Panc1 (cell line): ENCODE measurements around the gene LRRC47. TPM values are rescaled to one million over a fixed set of nuclear protein-coding genes. Genes with fewer than 3 reads are reported as not detected.

Source experiments
- ATAC-seq: fragments of 200-7000 bp; cut with Tn5 transposase; 2 replicates; pipeline ENCODE4 v1.9.1; 2020; ENCODE audit warnings: mild to moderate bottlenecking, moderate library complexity
- BruUV-seq: library from RNA; stranded (reverse); fragments of 400-500 nt; replicated peaks from 2 replicates; lab custom pipeline; 2021; lab: Mats Ljungman, UMichigan
- CTCF ChIA-PET: fragments of 300-600 bp; sonication (Branson Sonifier 250); formaldehyde crosslinking; loops from one replicate; lab custom pipeline; 2022; ENCODE audit warnings: antibody characterized with exemption; lab: Charles Lee
- POLR2A ChIA-PET: fragments of 300-600 bp; sonication (Branson Sonifier 250); formaldehyde crosslinking; loops from one replicate; lab custom pipeline; 2022; ENCODE audit warnings: antibody characterized with exemption; lab: Charles Lee
- DNase-seq: peaks from one replicate; pipeline ENCODE4 v3.0.0-alpha.2; 2010; ENCODE audit warnings: low read depth, low spot score
- H3K27ac ChIP-seq: 2 replicates; pipeline ENCODE4 v1.5.1; 2011; ENCODE audit warnings: mild to moderate bottlenecking, low read length, inconsistent platforms
- H3K27me3 ChIP-seq: fragments of 200-500 bp; sonication (Bioruptor generic); 2 replicates; pipeline ENCODE4 v1.6.0; 2014; ENCODE audit warnings: low read length, inconsistent platforms; ENCODE audit not compliant: control insufficient read depth, insufficient read depth
- H3K36me3 ChIP-seq: fragments of 200-500 bp; sonication (Bioruptor generic); 2 replicates; pipeline ENCODE4 v1.5.1; 2014; ENCODE audit warnings: inconsistent platforms, mild to moderate bottlenecking, low read length, moderate library complexity; ENCODE audit not compliant: control insufficient read depth, insufficient read depth
- H3K4me1 ChIP-seq: 2 replicates; pipeline ENCODE4 v1.5.1; 2011; ENCODE audit warnings: inconsistent platforms, mild to moderate bottlenecking, low read length, moderate library complexity; ENCODE audit not compliant: control insufficient read depth, insufficient read depth
- H3K4me3 ChIP-seq, 2 experiments: 2 replicates each; pipeline ENCODE4 v1.5.1; 2011 to 2012; ENCODE audit warnings: low read depth in 2 of 2, low read length in 2 of 2, mild to moderate bottlenecking in 2 of 2, inconsistent platforms in 1 of 2, moderate library complexity in 1 of 2
- H3K9me3 ChIP-seq: fragments of 200-500 bp; sonication (Bioruptor generic); 2 replicates; pipeline ENCODE4 v1.5.1; 2014; ENCODE audit warnings: low read depth, mild to moderate bottlenecking, inconsistent platforms, low read length, moderate library complexity; ENCODE audit not compliant: control insufficient read depth, insufficient read depth
- CTCF ChIP-seq: fragments of 450-650 bp; IDR thresholded peaks from 2 replicates; pipeline ENCODE4 v1.5.1; 2017; ENCODE audit warnings: mild to moderate bottlenecking
- POLR2AphosphoS5 ChIP-seq: IDR thresholded peaks from 2 replicates; pipeline ENCODE4 v1.6.1; 2012; ENCODE audit warnings: mild to moderate bottlenecking, low read depth, low read length, moderate library complexity
- REST ChIP-seq, 2 experiments: IDR thresholded peaks; 2 replicates each; pipeline ENCODE4 v1.6.1; 2011 to 2012; ENCODE audit warnings: low read depth in 2 of 2, control low read depth in 1 of 2, low read length in 1 of 2, mild to moderate bottlenecking in 1 of 2, moderate library complexity in 1 of 2; ENCODE audit not compliant: insufficient read depth in 1 of 2
- SIN3A ChIP-seq: IDR thresholded peaks from 2 replicates; pipeline ENCODE4 v1.6.1; 2012; ENCODE audit warnings: low read depth, mild to moderate bottlenecking, low read length, moderate library complexity, borderline replicate concordance; ENCODE audit not compliant: insufficient read depth
- TCF7L2 ChIP-seq: IDR thresholded peaks from 2 replicates; pipeline ENCODE4 v1.6.1; 2011; ENCODE audit warnings: mild to moderate bottlenecking, low read depth, low read length, inconsistent platforms
- in situ Hi-C: cut with HindIII; loops from 2 replicates; pipeline ENCODE4 v1.10.0; 2016; ENCODE audit warnings: low sequenced_read_pairs, low pct_unique_long_range_greater_than_20kb
- intact Hi-C: fragments of 100-400 bp; cut with micrococcal nuclease; formaldehyde crosslinking; loops from one replicate; pipeline ENCODE4 v1.10.0; 2022; ENCODE audit not compliant: unreplicated experiment
- total RNA-seq: library from RNA; stranded (reverse); gene quantifications from one replicate; pipeline ENCODE4 v1.2.1, GENCODE V29; 2021; ENCODE audit not compliant: unreplicated experiment

LRRC47 gene
- total RNA-seq, 1 experiment from 2014 or later = 51.0 TPM

GRCh38 chr1:3825356-3825755, 29.1 kb upstream of the LRRC47 start:
- BruUV-seq = no TSS peak
- H3K27me3 ChIP-seq = no peaks in the 10 kb centered on the region
- H3K4me3 ChIP-seq = no peak overlapping the region
- no peaks in the 10 kb centered on the region for H3K36me3 ChIP-seq
- intact Hi-C loops (no loop called here), in situ Hi-C loops (no loop called here)
- CTCF ChIA-PET = no interaction called here
- H3K27ac ChIP-seq = no peak overlapping the region
- no peaks in the 10 kb centered on the region for H3K9me3 ChIP-seq
- H3K4me1 ChIP-seq = no peaks in the 10 kb centered on the region
- no peak for DNase-seq
- POLR2A ChIA-PET = no interaction called here
- ATAC-seq = no peak
- TF ChIP-seq REST (IDR thresholded peaks at IDR 0.05; ENCODE audit: insufficient read depth in 1 of 2, low read depth in 2 of 2, low read length in 1 of 2) (no peak), TCF7L2 (no peak), CTCF (no peak), POLR2AphosphoS5 (no peak), SIN3A (no peak)

- ChIA-PET CTCF (no interaction called here), POLR2A (no interaction called here)
- in situ Hi-C loops = no loop called here
- ATAC-seq (no peak), DNase-seq (no peak)
- intact Hi-C loops = no loop called here
- H3K4me1 ChIP-seq = no peaks in the 10 kb centered on the region
- no peaks in the 10 kb centered on the region for H3K9me3 ChIP-seq
- no peaks in the 10 kb centered on the region for H3K36me3 ChIP-seq
- BruUV-seq = no TSS peak
- H3K27me3 ChIP-seq = no peaks in the 10 kb centered on the region
- no peak overlapping the region for H3K27ac ChIP-seq
- TF ChIP-seq POLR2AphosphoS5 (no peak), TCF7L2 (no peak), CTCF (no peak), REST (IDR thresholded peaks at IDR 0.05; ENCODE audit: insufficient read depth in 1 of 2, low read depth in 2 of 2, low read length in 1 of 2) (no peak), SIN3A (no peak)
- no peak overlapping the region for H3K4me3 ChIP-seq
Observed at GRCh38 chr1:3824650-3825049, 28.4 kb upstream of the LRRC47 start.
